Brain microvascular endothelial cell (primary cell): Measurements from ENCODE around the gene SH3PXD2B.

Source experiments
- DNase-seq: peaks from one replicate; pipeline ENCODE4 v3.0.0-alpha.2; 2020
- H3K27ac ChIP-seq: fragments of 250-450 bp; sonication (Bioruptor Pico); 2 replicates; pipeline ENCODE4 v1.5.1; 2020; ENCODE audit warnings: mild to moderate bottlenecking, moderate library complexity
- H3K27me3 ChIP-seq: fragments of 250-450 bp; sonication (Bioruptor Pico); replicated peaks from 2 replicates; pipeline ENCODE4 v1.5.1; 2020; ENCODE audit warnings: mild to moderate bottlenecking
- H3K36me3 ChIP-seq: fragments of 250-450 bp; sonication (Bioruptor Pico); replicated peaks from 2 replicates; pipeline ENCODE4 v1.5.1; 2020; ENCODE audit warnings: mild to moderate bottlenecking
- H3K4me3 ChIP-seq: 2 replicates; pipeline ENCODE4 v1.5.1; 2011; ENCODE audit warnings: low read depth, mild to moderate bottlenecking, control low read depth, low read length, moderate library complexity
- CTCF ChIP-seq: IDR thresholded peaks from 2 replicates; pipeline ENCODE4 v1.5.1; 2011; ENCODE audit warnings: low read depth, mild to moderate bottlenecking, moderate library complexity, low read length, control low read depth, inconsistent platforms; ENCODE audit errors: missing control alignments
- in situ Hi-C: cut with HindIII; loops from 2 replicates; pipeline ENCODE4 v1.10.0; 2017; ENCODE audit warnings: low sequenced_read_pairs, low pct_ligation_motif_present

Gene SH3PXD2B

DNA sequence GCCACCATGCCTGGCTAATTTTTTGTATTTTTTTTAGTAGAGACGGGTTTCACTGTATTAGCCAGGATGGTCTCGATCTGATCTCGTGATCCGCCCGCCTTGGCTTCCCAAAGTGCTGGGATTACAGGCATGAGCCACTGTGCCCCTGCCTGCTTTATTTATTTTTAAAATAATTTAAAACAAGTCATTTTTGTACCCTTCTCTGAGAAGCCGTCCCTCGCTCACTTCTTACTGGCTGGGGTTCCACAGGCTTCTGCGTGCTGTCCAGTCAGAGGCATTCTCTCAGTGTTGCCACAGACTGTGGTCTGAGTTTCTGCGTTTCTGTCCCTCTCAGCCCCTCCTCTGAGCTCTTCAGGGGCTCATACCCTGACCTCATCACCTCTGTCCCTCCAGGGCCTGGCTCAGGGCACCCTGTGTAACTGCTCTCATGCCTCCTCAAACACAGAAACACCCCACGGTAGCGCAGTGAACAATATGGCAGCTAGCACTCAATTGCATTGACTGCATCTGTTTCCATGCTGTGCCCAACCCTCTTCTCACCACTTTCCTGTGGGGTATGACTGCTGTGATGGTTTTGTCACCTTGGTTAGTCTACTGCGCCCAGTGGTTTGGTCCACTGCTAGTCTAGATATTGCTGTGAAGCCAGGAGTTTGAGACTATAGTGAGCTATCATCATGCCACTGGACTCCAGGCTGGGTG is 44.3 kb upstream of the SH3PXD2B start:
- in situ Hi-C loops = no loop called here
- no peaks in the 10 kb centered on the region for H3K27me3 ChIP-seq

GRCh38 chr5:172497591-172498255 is 43.4 kb upstream of the SH3PXD2B start:
- no peak overlapping the region for H3K27ac ChIP-seq
- TF ChIP-seq CTCF = no peak
- no peak overlapping the region for H3K4me3 ChIP-seq
- no peaks in the 10 kb centered on the region for H3K36me3 ChIP-seq
- H3K27me3 ChIP-seq = no peaks in the 10 kb centered on the region
- in situ Hi-C loops = no loop called here
- DNase-seq = no peak

More for the DNA sequence above, 44.3 kb upstream of the SH3PXD2B start:
- no peak overlapping the region for H3K4me3 ChIP-seq
- TF ChIP-seq CTCF = no peak
- DNase-seq = no peak
- no peaks in the 10 kb centered on the region for H3K36me3 ChIP-seq
- no peak overlapping the region for H3K27ac ChIP-seq

- DNase-seq = peak; percentile 43
- H3K36me3 ChIP-seq = no peaks in the 10 kb centered on the region
- no peak overlapping the region for H3K4me3 ChIP-seq
- in situ Hi-C loops = no loop called here
- no peaks in the 10 kb centered on the region for H3K27me3 ChIP-seq
- TF ChIP-seq CTCF = no peak
- no peak overlapping the region for H3K27ac ChIP-seq
Observed at GRCh38 chr5:172496671-172497371, 42.5 kb upstream of the SH3PXD2B start.

DNA sequence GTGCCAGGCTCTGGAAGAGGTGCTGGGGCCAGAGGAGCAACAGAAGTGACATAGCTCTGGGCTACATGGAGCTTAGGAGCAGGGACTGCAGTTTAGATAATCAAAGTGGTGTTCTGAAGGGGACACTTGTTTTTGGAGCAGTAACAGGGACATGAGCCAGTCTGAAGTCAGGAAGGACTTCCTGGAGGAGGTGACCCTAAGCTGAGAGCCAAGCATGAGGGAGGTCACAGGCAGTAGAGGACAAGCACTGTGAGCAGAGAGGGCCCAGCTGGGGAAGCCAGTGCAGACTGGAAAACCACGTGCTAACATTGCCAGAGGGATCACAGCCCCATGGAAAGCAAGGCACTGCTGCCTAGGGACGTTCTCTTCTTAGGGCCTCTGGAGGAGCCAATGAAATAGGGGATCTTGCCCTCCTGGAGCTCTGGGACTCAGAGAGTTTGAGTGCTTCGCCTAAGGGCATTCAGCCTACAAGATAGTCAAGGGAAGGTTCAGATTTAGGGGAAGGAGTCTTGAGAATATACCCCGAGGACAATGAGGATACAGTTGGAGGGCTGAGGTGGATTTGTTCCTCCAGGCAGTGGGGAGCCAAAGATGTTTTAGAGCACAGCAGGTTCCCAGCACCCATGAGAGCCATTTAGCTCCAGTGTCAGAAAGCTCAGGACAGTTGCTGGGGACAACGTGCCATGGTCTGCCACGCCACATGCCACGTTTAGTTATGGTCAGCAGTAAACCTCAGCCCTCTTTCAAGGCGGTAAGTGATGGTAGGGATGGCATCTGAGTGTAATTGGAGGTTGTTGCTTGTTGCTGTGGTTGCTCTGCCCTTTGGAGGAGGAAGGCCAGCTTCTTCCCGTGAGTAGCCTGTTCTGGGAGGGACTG is 40.5 kb upstream of the SH3PXD2B start:
- in situ Hi-C loops = no loop called here
- H3K27me3 ChIP-seq = no peaks in the 10 kb centered on the region
- no peak for TF ChIP-seq CTCF
- no peak overlapping the region for H3K4me3 ChIP-seq
- no peaks in the 10 kb centered on the region for H3K36me3 ChIP-seq
- H3K27ac ChIP-seq = no peak overlapping the region
- no peak for DNase-seq

DNA sequence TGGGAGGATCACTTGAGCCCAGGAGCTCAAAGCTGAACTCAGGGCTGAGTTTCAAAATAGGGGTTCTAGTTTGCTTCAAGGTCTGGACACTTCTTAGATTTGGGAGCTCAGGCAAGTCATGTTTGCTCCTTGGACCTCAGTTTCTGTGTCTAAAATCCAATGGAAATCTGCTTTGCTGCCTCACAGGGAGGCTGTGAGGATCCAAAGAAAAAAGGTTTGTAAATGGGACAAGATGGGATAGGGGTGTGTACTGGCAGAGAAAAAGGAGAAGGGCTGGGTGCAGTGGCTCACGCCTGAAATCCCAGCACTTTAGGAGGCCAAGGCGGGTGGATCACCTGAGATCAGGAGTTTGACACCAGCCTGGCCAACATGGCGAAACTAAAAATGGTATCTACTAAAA is 39.6 kb upstream of the SH3PXD2B start:
- no peak overlapping the region for H3K27ac ChIP-seq
- no peaks in the 10 kb centered on the region for H3K36me3 ChIP-seq
- in situ Hi-C loops = no loop called here
- no peak for DNase-seq
- no peak for TF ChIP-seq CTCF
- no peak overlapping the region for H3K4me3 ChIP-seq
- H3K27me3 ChIP-seq = no peaks in the 10 kb centered on the region
